ENCODE data around the gene PCDHGA5. TPM values are rescaled to one million over a fixed set of nuclear protein-coding genes. Genes with fewer than 3 reads are reported as not detected.

PCDHGA5 gene
- total and polyA plus RNA-seq, 10 donors: 0.04 to 3.1 (median 2.2) TPM; not detected in 1

GRCh38 chr5:141320225-141321169 is 43.5 kb upstream of the PCDHGA5 start, which contains the start of gene TAF7:
Gene TAF7, minus strand, starts transcription at chr5:141320784. Its CDS starts 740 bp downstream, at chr5:141320044.
- peak; percentile 97 for DNase-seq
- intact Hi-C loops (cut with DNase I; ENCODE audit: low total_unique reads): no loop called here
- H3K4me3 ChIP-seq: peak within 1 kb of the TSS; percentile 49 to 82 (median 66)
- WGBS, 5 donors: 1 to 3% (median 2%) methylated on average over 46 to 67 of the region's 67 CpGs
- no peaks in the 10 kb centered on the region for H3K27me3 ChIP-seq (replicated peaks in 1 of 7)
- peak within 1 kb of the TSS; percentile 91 to 98 (median 96) for H3K27ac ChIP-seq
- H3K4me1 ChIP-seq: peaks cover 4 to 22% (median 11%) of the 10 kb centered on the region in 6 donors
- H3K9me3 ChIP-seq: peaks cover 37 to 94% (median 92%) of the 10 kb centered on the region in 8 donors
- H3K36me3 ChIP-seq: peaks cover 9 to 45% (median 38%) of the 10 kb centered on the region in 6 donors
- TF ChIP-seq POLR2A (IDR thresholded peaks at IDR 0.05): peak; percentile 71 to 80 (median 73)
- peak; percentile 58 to 88 (median 79) for TF ChIP-seq CTCF (IDR thresholded peaks at IDR 0.05 in 8 of 11, conservative IDR thresholded peaks at IDR 0.05 in 3 of 11)
- peak; percentile 98 to 99 (median 99) for TF ChIP-seq POLR2AphosphoS5 (IDR thresholded peaks at IDR 0.05)

GRCh38 chr5:141322261-141322660 is 41.7 kb upstream of the PCDHGA5 start:
- Histone ChIP-seq H3K27me3 (replicated peaks in 1 of 7) (peaks cover 0 to 13% (median 0%) of the 10 kb centered on the region in 7 donors), H3K4me3 (no peak overlapping the region), H3K36me3 (peaks cover 9 to 28% (median 26%) of the 10 kb centered on the region in 6 donors), H3K27ac (no peak overlapping the region), H3K4me1 (peaks cover 4 to 22% (median 11%) of the 10 kb centered on the region in 6 donors), H3K9me3 (peaks cover 30 to 94% (median 85%) of the 10 kb centered on the region in 8 donors)
- TF ChIP-seq POLR2A (IDR thresholded peaks at IDR 0.05): no peak
- TF ChIP-seq POLR2AphosphoS5 (IDR thresholded peaks at IDR 0.05): no peak
- TF ChIP-seq CTCF (IDR thresholded peaks at IDR 0.05 in 8 of 11, conservative IDR thresholded peaks at IDR 0.05 in 3 of 11): no peak
- 71 to 82% (median 75%) methylated on average over 3 of the region's 3 CpGs for WGBS, 5 donors
- no peak for DNase-seq
- intact Hi-C loops (cut with DNase I; ENCODE audit: low total_unique reads): no loop called here

GRCh38 chr5:141326088-141326854 is 37.7 kb upstream of the PCDHGA5 start:
- peak; percentile 84 for DNase-seq
- H3K4me1 ChIP-seq: peaks cover 0 to 3% (median under 1%) of the 10 kb centered on the region in 6 donors
- TF ChIP-seq POLR2A (IDR thresholded peaks at IDR 0.05) (no peak), CTCF (IDR thresholded peaks at IDR 0.05 in 8 of 11, conservative IDR thresholded peaks at IDR 0.05 in 3 of 11) (peak in 7 of 11 experiments; percentile 11 to 51 (median 43))
- H3K9me3 ChIP-seq: peaks cover 4 to 100% (median 91%) of the 10 kb centered on the region in 8 donors
- H3K4me3 ChIP-seq: peak overlapping the region in 4 of 8 donors; percentile 7 to 59 (median 26)
- H3K27me3 ChIP-seq (replicated peaks in 1 of 7): peaks cover 0 to 48% (median 10%) of the 10 kb centered on the region in 7 donors
- 11 to 16% (median 15%) methylated on average over 27 of the region's 27 CpGs for WGBS, 5 donors
- no peaks in the 10 kb centered on the region for H3K36me3 ChIP-seq
- H3K27ac ChIP-seq: peak overlapping the region in 3 of 8 donors; percentile 45 to 59 (median 49)
- intact Hi-C loops (cut with DNase I; ENCODE audit: low total_unique reads): no loop called here

All from spleen (tissue), 11 donors.